ENCODE results near the gene NINJ2.

Gene NINJ2

GRCh38 chr12:601976-602699, 61.1 kb downstream of the NINJ2 start:
- no peaks in the 10 kb centered on the region for H3K36me3 ChIP-seq (replicated peaks; ENCODE audit: low read depth, low read length)
- H3K4me3 ChIP-seq (ENCODE audit: low read length): no peak overlapping the region
- H3K4me1 ChIP-seq (ENCODE audit: low read length): no peaks in the 10 kb centered on the region
- TF ChIP-seq CTCF (IDR thresholded peaks at IDR 0.05; ENCODE audit: low read depth, low read length) (no peak), EZH2phosphoT487 (IDR thresholded peaks at IDR 0.05; ENCODE audit: low read depth) (no peak)
- no peak overlapping the region for H3K4me2 ChIP-seq (ENCODE audit: low read length)
- H3K79me2 ChIP-seq (ENCODE audit: low read length): no peaks in the 10 kb centered on the region
- no peak overlapping the region for H3K9ac ChIP-seq (ENCODE audit: low read length)
- H3K9me3 ChIP-seq (ENCODE audit: insufficient read depth, low read length): no peaks in the 10 kb centered on the region
- no peaks in the 10 kb centered on the region for H3K27me3 ChIP-seq (ENCODE audit: low read depth, low read length)
- H3K27ac ChIP-seq (ENCODE audit: low read length): no peak overlapping the region
- no peak overlapping the region for H2AFZ ChIP-seq (ENCODE audit: low read depth, low read length)
- no peaks in the 10 kb centered on the region for H4K20me1 ChIP-seq (ENCODE audit: insufficient read depth, low read length)

GRCh38 chr12:599756-600155, 63.5 kb downstream of the NINJ2 start:
- Histone ChIP-seq H3K4me1 (ENCODE audit: low read length) (no peaks in the 10 kb centered on the region), H4K20me1 (ENCODE audit: insufficient read depth, low read length) (no peaks in the 10 kb centered on the region), H2AFZ (ENCODE audit: low read depth, low read length) (no peak overlapping the region), H3K27me3 (ENCODE audit: low read depth, low read length) (peaks cover 5% of the 10 kb centered on the region), H3K4me2 (ENCODE audit: low read length) (no peak overlapping the region), H3K36me3 (replicated peaks; ENCODE audit: low read depth, low read length) (no peaks in the 10 kb centered on the region), H3K9me3 (ENCODE audit: insufficient read depth, low read length) (no peaks in the 10 kb centered on the region), H3K79me2 (ENCODE audit: low read length) (no peaks in the 10 kb centered on the region), H3K4me3 (ENCODE audit: low read length) (no peak overlapping the region), H3K27ac (ENCODE audit: low read length) (no peak overlapping the region), H3K9ac (ENCODE audit: low read length) (no peak overlapping the region)
- TF ChIP-seq EZH2phosphoT487 (IDR thresholded peaks at IDR 0.05; ENCODE audit: low read depth) (no peak), CTCF (IDR thresholded peaks at IDR 0.05; ENCODE audit: low read depth, low read length) (no peak)

GRCh38 chr12:597926-598568, 65.2 kb downstream of the NINJ2 start:
- H3K9ac ChIP-seq (ENCODE audit: low read length): no peak overlapping the region
- H3K4me3 ChIP-seq (ENCODE audit: low read length): no peak overlapping the region
- H3K27ac ChIP-seq (ENCODE audit: low read length): no peak overlapping the region
- no peaks in the 10 kb centered on the region for H3K4me1 ChIP-seq (ENCODE audit: low read length)
- peaks cover 5% of the 10 kb centered on the region for H3K27me3 ChIP-seq (ENCODE audit: low read depth, low read length)
- no peak for TF ChIP-seq EZH2phosphoT487 (IDR thresholded peaks at IDR 0.05; ENCODE audit: low read depth)
- H3K79me2 ChIP-seq (ENCODE audit: low read length): no peaks in the 10 kb centered on the region
- no peaks in the 10 kb centered on the region for H3K36me3 ChIP-seq (replicated peaks; ENCODE audit: low read depth, low read length)
- no peaks in the 10 kb centered on the region for H4K20me1 ChIP-seq (ENCODE audit: insufficient read depth, low read length)
- H2AFZ ChIP-seq (ENCODE audit: low read depth, low read length): no peak overlapping the region
- H3K4me2 ChIP-seq (ENCODE audit: low read length): no peak overlapping the region
- no peaks in the 10 kb centered on the region for H3K9me3 ChIP-seq (ENCODE audit: insufficient read depth, low read length)

- Histone ChIP-seq H2AFZ (ENCODE audit: low read depth, low read length) (no peak overlapping the region), H3K36me3 (replicated peaks; ENCODE audit: low read depth, low read length) (no peaks in the 10 kb centered on the region), H4K20me1 (ENCODE audit: insufficient read depth, low read length) (no peaks in the 10 kb centered on the region), H3K27me3 (ENCODE audit: low read depth, low read length) (peaks cover 5% of the 10 kb centered on the region), H3K4me1 (ENCODE audit: low read length) (no peaks in the 10 kb centered on the region), H3K4me3 (ENCODE audit: low read length) (no peak overlapping the region), H3K9ac (ENCODE audit: low read length) (no peak overlapping the region), H3K4me2 (ENCODE audit: low read length) (no peak overlapping the region), H3K79me2 (ENCODE audit: low read length) (no peaks in the 10 kb centered on the region), H3K9me3 (ENCODE audit: insufficient read depth, low read length) (no peaks in the 10 kb centered on the region), H3K27ac (ENCODE audit: low read length) (no peak overlapping the region)
- TF ChIP-seq CTCF (IDR thresholded peaks at IDR 0.05; ENCODE audit: low read depth, low read length): no peak
- no peak for TF ChIP-seq EZH2phosphoT487 (IDR thresholded peaks at IDR 0.05; ENCODE audit: low read depth)
Measured at GRCh38 chr12:593396-594270, 69.6 kb downstream of the NINJ2 start.

Data from OCI-LY3 (cell line).